HG03520 (cell line): ENCODE data around the gene TENM3.

ENCODE experiments used
- ATAC-seq: cut with Tn5 transposase; IDR thresholded peaks from one replicate; pipeline ENCODE4 v1.9.1; 2021; ENCODE audit warnings: mild to moderate bottlenecking, moderate library complexity; ENCODE audit not compliant: unreplicated experiment

The TENM3 gene

DNA sequence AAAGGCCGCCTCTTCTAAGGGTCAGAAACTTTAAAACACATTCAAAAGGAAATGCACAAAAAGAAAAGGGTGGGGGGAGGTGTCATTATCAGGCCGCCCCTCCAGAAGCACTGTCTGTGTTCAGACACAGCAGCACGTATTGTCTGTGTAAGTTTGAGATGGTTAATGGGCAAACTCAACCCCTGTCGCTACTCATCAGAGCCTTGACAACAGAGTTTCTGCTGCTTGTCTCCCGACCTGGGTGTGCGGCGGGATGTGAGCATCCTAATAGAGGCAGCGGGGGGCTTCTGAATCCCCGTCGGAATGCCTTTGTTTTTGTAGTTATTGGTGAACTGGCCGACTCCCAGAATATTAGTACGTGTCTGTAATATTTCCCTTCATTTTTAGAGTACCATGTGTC, 515.1 kb downstream of the TENM3 start:
- ATAC-seq: no peak

GRCh38 chr4:182760551-182761043, 517.4 kb downstream of the TENM3 start:
- no peak for ATAC-seq

DNA sequence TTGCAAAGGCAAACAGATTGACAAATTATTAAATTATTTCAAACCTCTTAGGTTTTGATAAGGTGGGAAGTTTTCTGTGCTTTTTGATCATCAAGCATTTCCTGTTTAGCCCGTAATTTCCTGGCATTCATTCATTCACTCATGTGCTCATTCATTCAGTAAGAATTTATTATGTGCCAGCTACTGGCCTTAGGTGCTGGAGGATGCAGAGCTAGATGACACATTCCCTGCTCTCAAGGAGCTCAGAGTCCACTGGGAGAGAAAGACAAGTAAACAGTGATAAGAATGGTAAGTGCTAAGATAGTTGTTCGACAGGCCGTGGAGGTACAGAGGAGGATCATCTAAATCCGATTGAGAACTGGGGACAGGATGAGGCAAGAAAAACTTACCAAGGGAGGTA, 520.9 kb downstream of the TENM3 start:
- ATAC-seq: no peak

GRCh38 chr4:182764642-182765041, 521.4 kb downstream of the TENM3 start:
- ATAC-seq: no peak

DNA sequence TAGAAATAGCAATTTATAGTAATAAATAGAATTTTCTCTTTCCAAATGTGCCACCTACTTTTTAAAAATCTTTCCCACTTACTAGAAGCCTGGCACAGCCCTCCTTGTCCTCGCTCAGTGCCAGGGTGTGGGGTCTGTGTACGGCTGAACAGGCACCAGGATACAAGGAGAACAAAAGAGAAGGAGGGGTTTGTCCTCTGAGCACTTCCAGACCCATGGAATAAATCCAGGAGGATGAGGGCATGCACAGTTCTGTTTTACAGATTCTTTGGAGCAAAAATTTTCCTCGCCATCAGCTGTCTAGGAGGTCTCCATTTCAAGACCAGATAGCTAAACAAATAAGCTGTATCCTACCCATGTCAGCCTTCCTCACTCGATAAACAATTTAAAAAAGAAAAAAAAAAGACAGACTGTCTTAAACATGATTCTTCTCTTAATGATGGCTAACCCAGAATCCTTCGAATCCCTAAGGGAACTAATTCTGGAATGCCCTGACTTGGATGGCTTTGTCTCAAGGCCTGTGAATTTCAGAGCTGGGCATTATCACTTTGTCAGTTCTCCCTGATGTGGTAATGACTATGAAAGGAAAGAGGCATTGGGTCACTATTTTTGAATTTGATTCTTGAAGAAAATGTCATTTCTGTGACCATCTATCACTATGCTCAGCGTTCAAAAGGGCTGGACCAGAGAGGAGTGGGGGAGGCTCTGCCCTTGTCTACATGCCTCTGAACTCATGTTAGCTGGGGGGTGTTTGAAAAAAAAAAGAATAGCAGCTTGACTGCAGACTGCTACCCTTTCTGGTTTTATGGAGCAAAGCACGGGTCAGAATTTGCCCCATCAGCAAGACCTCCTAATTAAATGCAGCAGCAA, 523.0 kb downstream of the TENM3 start:
- ATAC-seq: no peak

- no peak for ATAC-seq
Measured at GRCh38 chr4:182766857-182767250, 523.7 kb downstream of the TENM3 start.

GRCh38 chr4:182768838-182769237, 525.6 kb downstream of the TENM3 start:
- no peak for ATAC-seq

- no peak for ATAC-seq
Measured at GRCh38 chr4:182770259-182770995, 527.2 kb downstream of the TENM3 start.

GRCh38 chr4:182770996-182771514, 527.9 kb downstream of the TENM3 start:
- no peak for ATAC-seq

DNA sequence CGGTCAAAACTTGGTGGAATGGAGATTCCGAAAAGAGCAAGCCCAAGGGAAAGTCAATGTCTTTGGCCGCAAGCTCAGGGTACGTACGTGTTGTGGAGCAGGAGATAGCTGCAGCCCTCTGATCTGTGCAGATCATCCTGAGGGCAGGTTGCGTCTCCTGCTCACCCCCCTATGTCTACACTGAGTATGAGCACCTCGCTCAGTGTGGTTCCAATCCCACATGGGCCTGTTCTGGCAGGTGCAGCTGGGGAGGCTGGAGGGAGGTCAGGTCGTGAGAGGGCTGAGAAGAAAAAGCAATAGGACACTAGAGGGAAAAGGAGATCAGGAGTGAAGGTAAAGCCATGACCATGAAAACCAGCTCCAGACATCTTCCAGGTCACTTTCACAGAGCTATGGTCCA, 531.9 kb downstream of the TENM3 start:
- ATAC-seq: no peak

GRCh38 chr4:182776376-182777105, 533.3 kb downstream of the TENM3 start:
- ATAC-seq: no peak

GRCh38 chr4:182778222-182778982, 535.2 kb downstream of the TENM3 start:
- ATAC-seq: no peak

- ATAC-seq: no peak
Measured at GRCh38 chr4:182786991-182787390, 543.8 kb downstream of the TENM3 start.

GRCh38 chr4:182788201-182788600, 545.0 kb downstream of the TENM3 start:
- no peak for ATAC-seq

DNA sequence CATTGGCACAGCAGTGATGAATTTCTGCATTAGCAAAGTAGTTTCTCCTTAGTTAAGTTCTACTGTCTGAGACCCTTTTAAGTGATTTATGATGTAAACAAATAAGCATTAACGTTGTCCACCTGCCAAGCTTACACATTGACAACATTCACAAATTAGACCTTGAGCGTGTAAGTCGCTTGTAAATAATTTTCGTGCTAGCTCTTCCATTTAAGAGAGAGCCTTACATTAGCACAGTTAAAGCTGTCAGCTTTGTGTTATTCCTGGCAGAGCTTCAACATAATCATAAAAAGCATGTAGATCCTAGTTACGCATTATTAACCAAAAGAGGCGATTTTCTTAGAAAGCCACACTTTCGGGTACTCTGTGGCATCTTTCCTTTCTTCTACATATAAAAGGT, 546.3 kb downstream of the TENM3 start:
- no peak for ATAC-seq

- no peak for ATAC-seq
Measured at GRCh38 chr4:182795446-182796238, 552.4 kb downstream of the TENM3 start.

- no peak for ATAC-seq
Measured at GRCh38 chr4:182799515-182800215, 556.5 kb downstream of the TENM3 start.

- no peak for ATAC-seq
Measured at GRCh38 chr4:182800216-182800515, 557.0 kb downstream of the TENM3 start.

GRCh38 chr4:182801636-182802035, 558.4 kb downstream of the TENM3 start:
- ATAC-seq: no peak
